Measurements from ENCODE around the gene RALY. TPM values are rescaled to one million over a fixed set of nuclear protein-coding genes. Genes with fewer than 3 reads are reported as not detected.

Gene RALY
- total RNA-seq, 1 experiment from 2014 or later: 164 TPM

GRCh38 chr20:34079818-34080217, 86.1 kb downstream of the RALY start:
- Histone ChIP-seq H3K27ac (ENCODE audit: low read length) (no peak overlapping the region), H3K4me3 (ENCODE audit: low read depth in 2 of 2, low read length in 2 of 2) (no peak overlapping the region), H3K4me1 (ENCODE audit: control insufficient read depth, insufficient read depth, low read length) (no peaks in the 10 kb centered on the region), H3K9me3 (ENCODE audit: control insufficient read depth, insufficient read depth, low read depth, low read length) (no peaks in the 10 kb centered on the region), H3K27me3 (ENCODE audit: control insufficient read depth, insufficient read depth, low read length) (no peaks in the 10 kb centered on the region), H3K36me3 (ENCODE audit: control insufficient read depth, insufficient read depth, low read length) (no peaks in the 10 kb centered on the region; the same call in 1 of the 2 replicates)
- intact Hi-C loops (cut with micrococcal nuclease; ENCODE audit: unreplicated experiment): loop anchor here (5.0 kb wide), 1 partner anchor 218 kb away; no protein-coding TSS in a partner anchor
- BruUV-seq (replicated peaks): no TSS peak
- DNase-seq (ENCODE audit: low read depth, low spot score) (no peak), ATAC-seq (no peak)
- ChIA-PET POLR2A (no interaction called here), CTCF (no interaction called here)
- TF ChIP-seq POLR2AphosphoS5 (IDR thresholded peaks at IDR 0.05; ENCODE audit: low read depth, low read length): no peak
- no peak for TF ChIP-seq SIN3A (IDR thresholded peaks at IDR 0.05; ENCODE audit: borderline replicate concordance, insufficient read depth, low read depth, low read length)
- no peak for TF ChIP-seq REST (IDR thresholded peaks at IDR 0.05; ENCODE audit: insufficient read depth in 1 of 2, low read depth in 2 of 2, low read length in 1 of 2)
- TF ChIP-seq CTCF (IDR thresholded peaks at IDR 0.05): no peak
- TF ChIP-seq TCF7L2 (IDR thresholded peaks at IDR 0.05; ENCODE audit: low read depth, low read length): no peak
- in situ Hi-C loops (cut with HindIII; ENCODE audit: low pct_unique_long_range_greater_than_20kb, low sequenced_read_pairs): no loop called here

GRCh38 chr20:34082232-34082887, 88.6 kb downstream of the RALY start:
- Histone ChIP-seq H3K27ac (ENCODE audit: low read length) (no peak overlapping the region), H3K9me3 (ENCODE audit: control insufficient read depth, insufficient read depth, low read depth, low read length) (no peaks in the 10 kb centered on the region), H3K4me1 (ENCODE audit: control insufficient read depth, insufficient read depth, low read length) (no peaks in the 10 kb centered on the region), H3K27me3 (ENCODE audit: control insufficient read depth, insufficient read depth, low read length) (no peaks in the 10 kb centered on the region), H3K36me3 (ENCODE audit: control insufficient read depth, insufficient read depth, low read length) (no peaks in the 10 kb centered on the region; the same call in 1 of the 2 replicates), H3K4me3 (ENCODE audit: low read depth in 2 of 2, low read length in 2 of 2) (no peak overlapping the region)
- POLR2A ChIA-PET: no interaction called here
- DNase-seq (ENCODE audit: low read depth, low spot score) (no peak), ATAC-seq (no peak)
- in situ Hi-C loops (cut with HindIII; ENCODE audit: low pct_unique_long_range_greater_than_20kb, low sequenced_read_pairs) (no loop called here), intact Hi-C loops (cut with micrococcal nuclease; ENCODE audit: unreplicated experiment) (loop anchor here (5.0 kb wide), 1 partner anchor 220 kb away; no protein-coding TSS in a partner anchor)
- CTCF ChIA-PET: interaction anchor here (0.8 kb wide), 1 partner anchor 13 kb away, joined by 3 read pairs; no protein-coding TSS in a partner anchor
- TF ChIP-seq REST (IDR thresholded peaks at IDR 0.05; ENCODE audit: insufficient read depth in 1 of 2, low read depth in 2 of 2, low read length in 1 of 2) (no peak), SIN3A (IDR thresholded peaks at IDR 0.05; ENCODE audit: borderline replicate concordance, insufficient read depth, low read depth, low read length) (no peak), POLR2AphosphoS5 (IDR thresholded peaks at IDR 0.05; ENCODE audit: low read depth, low read length) (no peak), TCF7L2 (IDR thresholded peaks at IDR 0.05; ENCODE audit: low read depth, low read length) (no peak), CTCF (IDR thresholded peaks at IDR 0.05) (no peak)
- BruUV-seq (replicated peaks): no TSS peak
